ENCODE measurements around the gene RTBDN.

Gene RTBDN

GRCh38 chr19:12834566-12834943, at the start of gene RTBDN:
RTBDN (minus strand) TSS chr19:12834579; CDS start chr19:12829979, 4,600 bp downstream.
- no peak for DNase-seq

GRCh38 chr19:12882589-12882988, 48.2 kb upstream of the RTBDN start:
- no peak for DNase-seq

GRCh38 chr19:12881172-12881808, 46.9 kb upstream of the RTBDN start, which contains the start of gene DNASE2:
DNASE2 (minus strand) TSS chr19:12881449; CDS start chr19:12881375, 74 bp downstream.
- DNase-seq, result peak; percentile 91

GRCh38 chr19:12880551-12881171, 46.3 kb upstream of the RTBDN start:
- DNase-seq, result no peak

GRCh38 chr19:12875086-12875485, 40.7 kb upstream of the RTBDN start:
- DNase-seq, result no peak

GRCh38 chr19:12873891-12874745, 39.7 kb upstream of the RTBDN start:
- no peak for DNase-seq

GRCh38 chr19:12872941-12873890, 38.8 kb upstream of the RTBDN start:
- DNase-seq, result no peak

GRCh38 chr19:12872255-12872654, 37.9 kb upstream of the RTBDN start:
- no peak for DNase-seq

- DNase-seq, result no peak
Observed at GRCh38 chr19:12871681-12872080, 37.3 kb upstream of the RTBDN start.

- no peak for DNase-seq
Observed at GRCh38 chr19:12868540-12869112, 34.2 kb upstream of the RTBDN start.

GRCh38 chr19:12867120-12868099, 33.0 kb upstream of the RTBDN start:
- DNase-seq, result no peak

GRCh38 chr19:12866416-12867119, 32.2 kb upstream of the RTBDN start:
- no peak for DNase-seq

GRCh38 chr19:12865746-12866415, 31.5 kb upstream of the RTBDN start:
- no peak for DNase-seq

- DNase-seq, result no peak
Observed at GRCh38 chr19:12864721-12865715, 30.6 kb upstream of the RTBDN start.

GRCh38 chr19:12864143-12864542, 29.8 kb upstream of the RTBDN start:
- DNase-seq, result no peak

GRCh38 chr19:12859546-12859945, 25.2 kb upstream of the RTBDN start:
- no peak for DNase-seq

- DNase-seq, result no peak
Observed at GRCh38 chr19:12858041-12858928, 23.9 kb upstream of the RTBDN start.
